HEK293 (cell line): ENCODE measurements around the gene FAM229A.

Source experiments
- CTCF ChIA-PET: fragments of 350-600 bp; formaldehyde crosslinking; extraction: SDS; loops from one replicate; lab custom pipeline; 2021; ENCODE audit warnings: antibody characterized with exemption; lab: Yijun Ruan, JAX
- POLR2A ChIA-PET: fragments of 300-600 bp; formaldehyde crosslinking; extraction: SDS; loops from one replicate; lab custom pipeline; 2020; ENCODE audit warnings: antibody characterized with exemption, inconsistent platforms; lab: Yijun Ruan, JAX
- H3K27ac ChIP-seq: fragments of 200-500 bp; sonication (Bioruptor generic); 2 replicates; pipeline ENCODE4 v1.5.1; 2014; ENCODE audit warnings: low read depth, low read length, control low read depth, inconsistent platforms; ENCODE audit errors: extremely low read depth
- H3K36me3 ChIP-seq, 2 experiments: fragments of 200-500 bp in 1 of 2; sonication (Bioruptor generic) in 1 of 2; 1 replicate in 1 of 2; 2 replicates in 1 of 2; pipeline ENCODE4 v1.5.1; 2014 to 2017; ENCODE audit warnings: inconsistent platforms in 2 of 2, low read length in 2 of 2; ENCODE audit not compliant: control insufficient read depth in 2 of 2, insufficient read depth in 1 of 2
- H3K4me1 ChIP-seq: fragments of 200-500 bp; sonication (Bioruptor generic); 2 replicates; pipeline ENCODE4 v1.5.1; 2014; ENCODE audit warnings: mild to moderate bottlenecking, low read length, inconsistent platforms; ENCODE audit not compliant: control insufficient read depth, insufficient read depth
- H3K4me3 ChIP-seq: 2 replicates; pipeline ENCODE4 v1.5.1; 2011; ENCODE audit warnings: low read depth, mild to moderate bottlenecking, control low read depth, low read length, moderate library complexity
- H3K9me3 ChIP-seq: fragments of 200-500 bp; sonication (Bioruptor generic); 2 replicates; pipeline ENCODE4 v1.5.1; 2014; ENCODE audit warnings: low read depth, low read length, inconsistent platforms; ENCODE audit not compliant: control insufficient read depth, insufficient read depth
- GLIS2 ChIP-seq: fragments of 450-650 bp; formaldehyde crosslinking; IDR thresholded peaks from 2 replicates; pipeline ENCODE4 v1.5.1; 2016; ENCODE audit warnings: missing biosample characterization, missing genetic modification characterization
- OVOL3 ChIP-seq: fragments of 450-650 bp; formaldehyde crosslinking; IDR thresholded peaks from 2 replicates; pipeline ENCODE4 v1.5.1; 2016; ENCODE audit warnings: missing biosample characterization, missing genetic modification characterization
- SP7 ChIP-seq: fragments of 450-650 bp; formaldehyde crosslinking; IDR thresholded peaks from 2 replicates; pipeline ENCODE4 v1.5.1; 2016; ENCODE audit warnings: missing biosample characterization, missing genetic modification characterization
- ZBTB6 ChIP-seq: fragments of 450-650 bp; formaldehyde crosslinking; IDR thresholded peaks from 2 replicates; pipeline ENCODE4 v1.5.1; 2017; ENCODE audit warnings: missing biosample characterization, missing genetic modification characterization
- ZNF10 ChIP-seq: fragments of 450-650 bp; formaldehyde crosslinking; IDR thresholded peaks from 2 replicates; pipeline ENCODE4 v1.5.1; 2017; ENCODE audit warnings: missing biosample characterization, missing genetic modification characterization
- ZNF114 ChIP-seq: fragments of 450-650 bp; formaldehyde crosslinking; IDR thresholded peaks from 2 replicates; pipeline ENCODE4 v1.5.0; 2017; ENCODE audit warnings: missing biosample characterization, missing genetic modification characterization
- ZNF174 ChIP-seq: fragments of 450-650 bp; formaldehyde crosslinking; IDR thresholded peaks from 2 replicates; pipeline ENCODE4 v1.5.0; 2017; ENCODE audit warnings: missing biosample characterization, mild to moderate bottlenecking, missing genetic modification characterization
- ZNF341 ChIP-seq: fragments of 450-650 bp; formaldehyde crosslinking; IDR thresholded peaks from 2 replicates; pipeline ENCODE4; 2016; ENCODE audit warnings: low read depth, missing biosample characterization, missing genetic modification characterization
- ZNF394 ChIP-seq: fragments of 450-650 bp; formaldehyde crosslinking; IDR thresholded peaks from 2 replicates; pipeline ENCODE4 v1.5.1; 2016; ENCODE audit warnings: missing biosample characterization, missing genetic modification characterization, mild to moderate bottlenecking, moderate library complexity, borderline replicate concordance
- ZNF398 ChIP-seq: fragments of 450-650 bp; formaldehyde crosslinking; IDR thresholded peaks from 2 replicates; pipeline ENCODE4 v1.5.1; 2017; ENCODE audit warnings: missing biosample characterization, missing genetic modification characterization
- ZNF433 ChIP-seq: fragments of 450-650 bp; formaldehyde crosslinking; IDR thresholded peaks from 2 replicates; pipeline ENCODE4 v1.5.1; 2016; ENCODE audit warnings: missing biosample characterization, missing genetic modification characterization, low read depth
- ZNF580 ChIP-seq: fragments of 450-650 bp; formaldehyde crosslinking; IDR thresholded peaks from 2 replicates; pipeline ENCODE4 v1.5.1; 2016; ENCODE audit warnings: missing biosample characterization, missing genetic modification characterization
- ZNF585B ChIP-seq: fragments of 450-650 bp; formaldehyde crosslinking; IDR thresholded peaks from 2 replicates; pipeline ENCODE4 v1.5.1; 2016; ENCODE audit warnings: missing biosample characterization, missing genetic modification characterization
- ZNF600 ChIP-seq: fragments of 450-650 bp; formaldehyde crosslinking; IDR thresholded peaks from 2 replicates; pipeline ENCODE4 v1.5.1; 2016; ENCODE audit warnings: missing biosample characterization, missing genetic modification characterization
- ZNF629 ChIP-seq: fragments of 450-650 bp; formaldehyde crosslinking; IDR thresholded peaks from 2 replicates; pipeline ENCODE4 v1.5.1; 2017; ENCODE audit warnings: missing biosample characterization, missing genetic modification characterization
- ZNF658 ChIP-seq: fragments of 450-650 bp; formaldehyde crosslinking; IDR thresholded peaks from 2 replicates; pipeline ENCODE4; 2016; ENCODE audit warnings: missing biosample characterization, missing genetic modification characterization
- ZNF704 ChIP-seq: fragments of 450-650 bp; formaldehyde crosslinking; IDR thresholded peaks from 2 replicates; pipeline ENCODE4 v1.5.1; 2016; ENCODE audit warnings: missing biosample characterization, missing genetic modification characterization
- ZSCAN30 ChIP-seq: fragments of 450-650 bp; IDR thresholded peaks from 2 replicates; pipeline ENCODE4 v1.5.1; 2018; ENCODE audit warnings: missing biosample characterization, mild to moderate bottlenecking, missing genetic modification characterization, moderate library complexity
- TF ChIP-seq, protein P1 (sequence below): fragments of 450-650 bp; formaldehyde crosslinking; IDR thresholded peaks from 2 replicates; pipeline ENCODE4 v1.5.1; 2017; ENCODE audit warnings: missing biosample characterization, mild to moderate bottlenecking, missing genetic modification characterization, moderate library complexity
- TF ChIP-seq, protein P2 (sequence below): fragments of 450-650 bp; formaldehyde crosslinking; IDR thresholded peaks from 2 replicates; pipeline ENCODE4 v1.5.1; 2016; ENCODE audit warnings: missing biosample characterization, missing genetic modification characterization

Gene FAM229A

GRCh38 chr1:32358435-32358834 is 3.9 kb downstream of the FAM229A start:
- Histone ChIP-seq H3K9me3 (no peaks in the 10 kb centered on the region), H3K4me3 (no peak overlapping the region), H3K36me3 (peaks cover 0 to 81% of the 10 kb centered on the region in 2 experiments; a peak in 2 of 3 replicates), H3K4me1 (no peaks in the 10 kb centered on the region), H3K27ac (no peak overlapping the region)
- ChIA-PET POLR2A (interaction anchor here (1.5 to 1.8 kb wide), 2 partner anchors 22 to 36 kb away, joined by 5 to 6 read pairs; partner anchors contain the start of genes BSDC1 and MARCKSL1), CTCF (no interaction called here)
- TF ChIP-seq ZNF658 (tag by site-specific recombination) (no peak), OVOL3 (no peak), ZNF600 (tag by site-specific recombination) (peak; percentile 64), ZNF10 (tag by site-specific recombination) (peak; percentile 30; the same call in 1 of the 2 replicates), SP7 (tag by site-specific recombination) (no peak), ZNF580 (no peak), ZNF394 (tag by site-specific recombination) (0 out of 2 replicates have a peak, but pooled peaks have one; percentile 11), ZBTB6 (0 out of 2 replicates have a peak, but pooled peaks have one; percentile 7)

GRCh38 chr1:32357614-32358013 is 4.7 kb downstream of the FAM229A start:
- POLR2A ChIA-PET = interaction anchor here (0.6 to 1.8 kb wide), 4 partner anchors 21 to 250 kb away, joined by 3 to 6 read pairs (median 5); partner anchors contain the start of genes BSDC1, HDAC1, KPNA6 and MARCKSL1
- no peak overlapping the region for H3K27ac ChIP-seq
- H3K4me3 ChIP-seq = no peak overlapping the region
- CTCF ChIA-PET = no interaction called here
- H3K36me3 ChIP-seq = peaks cover 0 to 81% of the 10 kb centered on the region in 2 experiments; a peak in 2 of 3 replicates
- TF ChIP-seq ZNF629 = no peak
- TF ChIP-seq, protein P1, sequence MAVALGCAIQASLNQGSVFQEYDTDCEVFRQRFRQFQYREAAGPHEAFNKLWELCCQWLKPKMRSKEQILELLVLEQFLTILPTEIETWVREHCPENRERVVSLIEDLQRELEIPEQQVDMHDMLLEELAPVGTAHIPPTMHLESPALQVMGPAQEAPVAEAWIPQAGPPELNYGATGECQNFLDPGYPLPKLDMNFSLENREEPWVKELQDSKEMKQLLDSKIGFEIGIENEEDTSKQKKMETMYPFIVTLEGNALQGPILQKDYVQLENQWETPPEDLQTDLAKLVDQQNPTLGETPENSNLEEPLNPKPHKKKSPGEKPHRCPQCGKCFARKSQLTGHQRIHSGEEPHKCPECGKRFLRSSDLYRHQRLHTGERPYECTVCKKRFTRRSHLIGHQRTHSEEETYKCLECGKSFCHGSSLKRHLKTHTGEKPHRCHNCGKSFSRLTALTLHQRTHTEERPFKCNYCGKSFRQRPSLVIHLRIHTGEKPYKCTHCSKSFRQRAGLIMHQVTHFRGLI (tag by site-specific recombination) = no peak
- no peak for TF ChIP-seq ZNF341 (tag by site-specific recombination)
- TF ChIP-seq ZNF585B (tag by site-specific recombination) = no peak
- no peak for TF ChIP-seq ZSCAN30
- no peak for TF ChIP-seq ZNF433 (tag by site-specific recombination)
- TF ChIP-seq, protein P2, sequence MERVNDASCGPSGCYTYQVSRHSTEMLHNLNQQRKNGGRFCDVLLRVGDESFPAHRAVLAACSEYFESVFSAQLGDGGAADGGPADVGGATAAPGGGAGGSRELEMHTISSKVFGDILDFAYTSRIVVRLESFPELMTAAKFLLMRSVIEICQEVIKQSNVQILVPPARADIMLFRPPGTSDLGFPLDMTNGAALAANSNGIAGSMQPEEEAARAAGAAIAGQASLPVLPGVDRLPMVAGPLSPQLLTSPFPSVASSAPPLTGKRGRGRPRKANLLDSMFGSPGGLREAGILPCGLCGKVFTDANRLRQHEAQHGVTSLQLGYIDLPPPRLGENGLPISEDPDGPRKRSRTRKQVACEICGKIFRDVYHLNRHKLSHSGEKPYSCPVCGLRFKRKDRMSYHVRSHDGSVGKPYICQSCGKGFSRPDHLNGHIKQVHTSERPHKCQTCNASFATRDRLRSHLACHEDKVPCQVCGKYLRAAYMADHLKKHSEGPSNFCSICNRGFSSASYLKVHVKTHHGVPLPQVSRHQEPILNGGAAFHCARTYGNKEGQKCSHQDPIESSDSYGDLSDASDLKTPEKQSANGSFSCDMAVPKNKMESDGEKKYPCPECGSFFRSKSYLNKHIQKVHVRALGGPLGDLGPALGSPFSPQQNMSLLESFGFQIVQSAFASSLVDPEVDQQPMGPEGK (tag by site-specific recombination) = peak; percentile 52
- no peak for TF ChIP-seq ZNF114
- peak; percentile 40 for TF ChIP-seq GLIS2
- TF ChIP-seq ZNF174 (tag by site-specific recombination) = no peak
- no peak for TF ChIP-seq ZNF704
- TF ChIP-seq ZNF398 (tag by site-specific recombination) = peak; percentile 47; the same call in 1 of the 2 replicates
- TF ChIP-seq ZBTB6 = no peak
- H3K9me3 ChIP-seq = no peaks in the 10 kb centered on the region
- peaks cover 1% of the 10 kb centered on the region; the same call in 1 of the 2 replicates for H3K4me1 ChIP-seq
